Uterus (tissue), 4 donors: Measurements from ENCODE around the gene GLRA3. TPM values are rescaled to one million over a fixed set of nuclear protein-coding genes. Genes with fewer than 3 reads are reported as not detected.

Source experiments
- DNase-seq, 2 donors: peaks; one replicate each; pipeline ENCODE4 v3.0.0-alpha.2; 2019 to 2020
- H3K27ac ChIP-seq, 2 donors: fragments of 200-600 bp; sonication (generic); 1 replicate in 1 of 2; 2 replicates in 1 of 2; pipeline ENCODE4 v1.5.1; 2016 to 2018
- H3K27me3 ChIP-seq, 2 donors: fragments of 200-600 bp; sonication (generic); one replicate each; pipeline ENCODE4 v1.5.1; 2018 to 2019; ENCODE audit warnings: control low read depth in 1 of 2
- H3K36me3 ChIP-seq, 2 donors: fragments of 200-600 bp; sonication (generic); one replicate each; pipeline ENCODE4 v1.5.1; 2019; ENCODE audit warnings: control low read depth in 1 of 2
- H3K4me1 ChIP-seq, 2 donors: fragments of 200-600 bp; sonication (generic); one replicate each; pipeline ENCODE4 v1.5.1; 2018 to 2019; ENCODE audit warnings: control low read depth in 1 of 2
- H3K4me3 ChIP-seq, 2 donors: fragments of 200-600 bp; sonication (generic); 1 replicate in 1 of 2; 2 replicates in 1 of 2; pipeline ENCODE4 v1.5.1; 2018 to 2019; ENCODE audit warnings: mild to moderate bottlenecking in 1 of 2
- H3K9me3 ChIP-seq, 2 donors: fragments of 200-600 bp; sonication (generic); one replicate each; pipeline ENCODE4 v1.5.1; 2019; ENCODE audit warnings: control low read depth in 1 of 2
- CTCF ChIP-seq, 4 experiments: fragments of 200-600 bp in 2 of 4; fragments of 450-650 bp in 2 of 4; sonication (generic) in 2 of 4; IDR thresholded peaks; one replicate each; pipeline ENCODE4 v1.5.1; 2016 to 2019; ENCODE audit warnings: antibody characterized with exemption in 4 of 4, mild to moderate bottlenecking in 2 of 4, moderate library complexity in 1 of 4
- POLR2A ChIP-seq, 2 donors: fragments of 450-650 bp; IDR thresholded peaks; one replicate each; pipeline ENCODE4 v1.6.1; 2016; ENCODE audit warnings: antibody characterized with exemption in 2 of 2, mild to moderate bottlenecking in 1 of 2, moderate library complexity in 1 of 2
- intact Hi-C: fragments of 100-400 bp; cut with DNase I; formaldehyde crosslinking; loops from one replicate; pipeline ENCODE4 v1.15.1; 2023; ENCODE audit warnings: low total_unique reads
- total RNA-seq, 4 donors: library from RNA; depleted of rRNA in 3 of 4; stranded (reverse); fragments of >200 nt in 3 of 4; gene quantifications; one replicate each; pipeline versions ENCODE4 v1.1.0 to v1.2.4, GENCODE V29; 2014 to 2023
- donor health status: DM: yes; HTN: yes; CAD: no.

GLRA3 gene
- total RNA-seq, 4 donors from 2014 or later: 0.09 to 0.41 TPM; not detected in 2

GRCh38 chr4:174734181-174734580, 94.9 kb downstream of the GLRA3 start:
- DNase-seq: no peak
- no peaks in the 10 kb centered on the region for H3K9me3 ChIP-seq
- TF ChIP-seq POLR2A (IDR thresholded peaks at IDR 0.05): no peak
- no peak for TF ChIP-seq CTCF (IDR thresholded peaks at IDR 0.05)

GRCh38 chr4:174717828-174718227, 111.2 kb downstream of the GLRA3 start:
- DNase-seq: no peak
- no peak for TF ChIP-seq POLR2A (IDR thresholded peaks at IDR 0.05)
- TF ChIP-seq CTCF (IDR thresholded peaks at IDR 0.05): no peak
- Histone ChIP-seq H3K9me3 (no peaks in the 10 kb centered on the region), H3K27me3 (no peaks in the 10 kb centered on the region), H3K36me3 (no peaks in the 10 kb centered on the region), H3K4me3 (no peak overlapping the region), H3K4me1 (no peaks in the 10 kb centered on the region), H3K27ac (peak overlapping the region; percentile 29 to 83)
- intact Hi-C loops: no loop called here

More at GRCh38 chr4:174734181-174734580, 94.9 kb downstream of the GLRA3 start:
- H3K4me3 ChIP-seq: no peak overlapping the region
- no peaks in the 10 kb centered on the region for H3K27me3 ChIP-seq
- H3K4me1 ChIP-seq: no peaks in the 10 kb centered on the region
- no peak overlapping the region for H3K27ac ChIP-seq
- intact Hi-C loops: no loop called here
- no peaks in the 10 kb centered on the region for H3K36me3 ChIP-seq

DNA sequence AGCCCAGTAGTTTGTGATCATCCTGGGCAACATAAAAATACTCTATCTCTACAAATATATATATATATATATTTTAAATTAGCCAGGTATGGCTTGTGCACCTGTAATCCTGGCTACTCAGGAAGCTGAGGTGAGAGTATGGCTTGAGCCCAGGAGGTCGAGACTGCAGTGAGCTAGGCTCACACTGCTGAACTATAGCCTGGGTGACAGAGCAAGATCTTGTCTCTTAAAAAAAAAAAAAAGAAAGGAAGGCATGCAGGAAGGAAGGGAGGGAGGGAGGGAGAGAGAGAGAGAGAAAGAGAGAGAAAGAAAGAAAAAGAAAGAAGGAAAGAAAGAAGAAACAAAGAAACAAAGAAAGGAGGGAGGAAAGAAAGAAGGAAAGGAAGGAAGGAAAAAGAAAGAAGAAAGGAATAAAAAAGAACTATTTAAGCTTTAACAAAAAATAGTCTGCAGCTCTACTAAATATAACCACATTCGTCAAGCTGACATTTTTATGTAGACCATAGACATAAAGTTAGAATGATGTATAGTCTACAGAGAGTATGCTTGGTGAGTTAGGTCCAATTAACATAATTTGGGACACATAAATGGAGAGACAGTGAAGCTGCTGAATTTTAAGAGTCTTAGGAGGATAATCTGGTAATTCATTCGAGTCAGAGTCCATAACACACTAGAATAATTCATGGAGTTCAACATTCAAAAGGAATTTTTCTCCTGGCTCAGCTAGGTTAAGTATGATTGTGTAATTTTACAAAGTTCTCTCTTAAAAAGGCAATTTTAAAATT, 111.9 kb downstream of the GLRA3 start:
- DNase-seq: no peak
- Histone ChIP-seq H3K27ac (peak overlapping the region; percentile 29 to 83), H3K9me3 (no peaks in the 10 kb centered on the region), H3K4me1 (no peaks in the 10 kb centered on the region), H3K27me3 (no peaks in the 10 kb centered on the region), H3K4me3 (no peak overlapping the region), H3K36me3 (no peaks in the 10 kb centered on the region)
- intact Hi-C loops: no loop called here
- TF ChIP-seq POLR2A (IDR thresholded peaks at IDR 0.05): no peak
- TF ChIP-seq CTCF (IDR thresholded peaks at IDR 0.05): no peak

DNA sequence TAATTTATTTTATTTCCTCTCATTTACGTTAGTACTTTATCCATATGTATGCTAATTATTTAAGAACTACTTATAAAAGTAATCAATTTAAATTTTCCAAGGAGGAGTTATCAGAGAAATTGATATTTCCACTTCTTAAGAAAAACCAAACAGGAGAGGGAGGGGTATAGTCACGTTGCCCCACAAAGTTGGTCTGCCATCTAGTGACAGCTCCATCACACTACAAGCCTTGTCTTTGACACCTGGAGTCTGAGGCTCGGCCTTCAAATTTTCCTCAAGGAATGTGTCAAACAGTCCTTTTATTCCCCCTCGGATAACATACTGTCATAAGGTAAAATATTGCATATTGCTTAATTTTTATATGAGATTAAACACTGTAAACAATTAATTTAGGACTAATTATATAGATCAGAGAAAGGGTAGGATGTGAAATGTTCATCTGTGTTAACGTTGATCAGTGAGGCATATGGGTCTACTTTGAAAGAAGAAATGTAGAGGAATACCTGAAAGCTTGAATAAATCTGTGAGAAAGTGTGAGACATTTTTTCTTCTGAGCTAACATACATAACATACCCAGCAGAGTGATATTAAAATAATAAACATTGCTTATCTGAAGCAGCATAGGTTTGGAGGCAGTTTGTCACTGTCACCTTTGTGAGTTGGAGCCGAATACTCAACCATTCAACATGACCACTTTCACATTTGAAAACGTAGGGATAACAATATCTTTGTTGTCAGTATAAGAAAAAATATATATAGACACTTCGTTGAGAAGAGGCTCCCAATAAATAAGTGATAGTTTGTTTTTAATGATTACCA, 114.4 kb downstream of the GLRA3 start:
- no peaks in the 10 kb centered on the region for H3K27me3 ChIP-seq
- H3K4me1 ChIP-seq: no peaks in the 10 kb centered on the region
- peak overlapping the region; percentile 0 to 46 for H3K27ac ChIP-seq
- H3K9me3 ChIP-seq: no peaks in the 10 kb centered on the region
- TF ChIP-seq POLR2A (IDR thresholded peaks at IDR 0.05): no peak
- TF ChIP-seq CTCF (IDR thresholded peaks at IDR 0.05): peak in 3 of 4 experiments; percentile 9 to 32 (median 17)
- no peak overlapping the region for H3K4me3 ChIP-seq
- intact Hi-C loops: no loop called here
- DNase-seq: no peak
- no peaks in the 10 kb centered on the region for H3K36me3 ChIP-seq

DNA sequence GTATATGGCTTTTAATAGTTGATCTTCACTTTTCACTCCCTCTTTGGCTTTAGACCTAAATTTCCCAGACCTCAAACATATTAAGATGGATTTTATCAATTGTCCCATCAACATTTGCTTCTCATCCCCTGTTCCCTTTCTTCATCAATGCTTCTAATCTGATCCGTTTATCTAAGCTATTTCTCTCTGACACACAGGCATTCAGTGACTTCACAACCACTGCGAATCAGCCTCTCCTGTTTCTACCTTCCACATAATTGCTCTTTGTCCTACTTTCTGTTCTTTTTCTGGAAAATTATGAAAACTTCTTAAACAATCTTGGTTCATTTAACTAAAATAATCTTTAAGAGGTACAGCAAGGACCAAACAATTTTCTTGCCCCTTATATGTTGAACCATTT, 115.2 kb downstream of the GLRA3 start:
- Histone ChIP-seq H3K9me3 (no peaks in the 10 kb centered on the region), H3K36me3 (no peaks in the 10 kb centered on the region), H3K4me3 (no peak overlapping the region), H3K4me1 (no peaks in the 10 kb centered on the region), H3K27ac (peak overlapping the region; percentile 0 to 46), H3K27me3 (no peaks in the 10 kb centered on the region)
- DNase-seq: no peak
- intact Hi-C loops: no loop called here
- TF ChIP-seq CTCF (IDR thresholded peaks at IDR 0.05): no peak
- no peak for TF ChIP-seq POLR2A (IDR thresholded peaks at IDR 0.05)
